HT-29 (cell line): ENCODE measurements around the gene RPS14. TPM values are rescaled to one million over a fixed set of nuclear protein-coding genes. Genes with fewer than 3 reads are reported as not detected.
A peak's percentile ranks its signal among the peaks of the same experiment; 100 is the strongest.
"Not testable (repeated sequence)": the region's sequence is repeated elsewhere in the genome, so short reads cannot be mapped to it uniquely, and the experiment has no call there.

ENCODE experiments used
- DNase-seq: peaks from one replicate; pipeline ENCODE4 v3.0.0-alpha.2; 2015; ENCODE audit warnings: low spot score
- total RNA-seq: library from RNA; depleted of rRNA; stranded (reverse); fragments of >200 nt; shearing (Covaris generic); gene quantifications from 2 replicates; pipeline ENCODE4 v1.2.3, GENCODE V29; 2014

RPS14 gene
- total RNA-seq, 1 experiment from 2014 or later: 1,965 TPM

DNA sequence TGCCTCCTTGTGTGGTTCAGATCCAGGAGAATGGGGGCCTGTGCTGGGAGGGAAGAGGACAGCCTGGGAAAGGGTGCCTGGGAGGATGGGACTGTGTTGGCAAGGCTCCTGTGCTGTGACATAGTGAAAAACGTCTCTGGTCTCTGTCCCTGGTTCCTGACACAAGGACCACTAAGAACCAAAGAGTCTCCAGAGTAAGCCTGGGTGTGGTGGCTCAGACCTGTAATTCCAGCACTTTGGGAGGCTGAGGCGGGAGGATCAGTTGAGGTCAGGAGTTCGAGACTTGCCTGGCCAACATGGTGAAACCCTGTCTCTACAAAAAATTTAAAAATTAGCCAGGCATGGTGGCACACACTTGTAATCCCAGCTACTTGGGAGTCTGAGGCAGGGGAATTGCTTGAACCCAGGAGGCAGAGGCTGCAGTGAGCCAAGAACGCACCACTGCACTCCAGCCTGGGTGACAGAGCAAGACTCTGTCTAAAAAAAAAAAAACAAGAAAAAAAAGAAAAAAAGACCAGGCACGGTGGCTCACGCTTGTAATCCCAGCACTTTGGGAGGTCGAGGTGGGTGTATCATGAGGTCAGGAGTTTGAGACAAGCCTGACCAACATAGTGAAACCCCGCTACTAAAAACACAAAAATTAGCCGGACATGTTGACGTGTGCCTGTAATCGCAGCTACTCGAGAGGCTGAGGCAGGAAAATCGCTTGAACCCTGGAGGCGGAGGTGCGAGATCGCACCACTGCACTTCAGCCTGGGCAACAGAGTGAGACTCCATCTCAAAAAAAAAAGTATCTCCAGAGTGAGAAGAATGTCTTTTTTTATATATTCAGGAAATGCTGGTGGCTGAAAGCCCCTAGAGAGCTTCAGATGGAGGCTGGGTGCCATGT lies 35.4 kb downstream of the RPS14 start:
- not testable (repeated sequence) for DNase-seq

DNA sequence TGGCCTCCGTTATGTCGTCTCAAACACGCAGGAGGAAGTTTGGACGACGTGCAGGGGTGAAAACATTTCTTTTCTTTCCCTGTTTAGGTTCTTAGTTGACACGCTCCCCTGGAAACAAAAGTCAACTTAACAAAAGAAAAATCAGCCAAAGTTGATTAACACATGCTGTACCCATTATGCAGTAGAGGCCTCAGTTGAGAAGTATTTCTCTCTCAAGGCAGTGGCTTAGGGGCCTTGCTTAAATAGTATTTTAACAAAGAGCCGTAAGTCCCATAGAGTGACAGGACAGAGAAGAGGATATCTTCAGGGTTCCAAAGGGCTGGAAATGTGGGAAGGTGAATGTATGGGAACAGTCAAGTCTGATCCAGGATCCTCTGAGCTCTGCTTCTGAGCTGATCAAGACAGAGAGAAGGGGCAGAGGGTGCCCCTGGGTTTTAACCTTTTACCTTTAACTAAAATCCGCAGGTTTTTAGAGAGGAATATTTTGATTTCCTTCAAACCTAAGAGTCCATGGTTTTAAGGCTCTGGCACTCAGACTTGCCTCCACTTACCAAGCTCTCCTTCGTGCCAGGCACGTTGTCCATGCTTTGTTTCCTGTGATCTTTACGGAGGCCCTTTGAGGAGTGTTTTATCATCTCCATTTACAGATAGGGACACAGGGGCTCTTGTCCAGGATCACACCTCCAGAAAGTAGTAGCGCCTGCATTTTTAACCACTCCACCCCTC lies 36.2 kb downstream of the RPS14 start:
- DNase-seq: no peak

DNA sequence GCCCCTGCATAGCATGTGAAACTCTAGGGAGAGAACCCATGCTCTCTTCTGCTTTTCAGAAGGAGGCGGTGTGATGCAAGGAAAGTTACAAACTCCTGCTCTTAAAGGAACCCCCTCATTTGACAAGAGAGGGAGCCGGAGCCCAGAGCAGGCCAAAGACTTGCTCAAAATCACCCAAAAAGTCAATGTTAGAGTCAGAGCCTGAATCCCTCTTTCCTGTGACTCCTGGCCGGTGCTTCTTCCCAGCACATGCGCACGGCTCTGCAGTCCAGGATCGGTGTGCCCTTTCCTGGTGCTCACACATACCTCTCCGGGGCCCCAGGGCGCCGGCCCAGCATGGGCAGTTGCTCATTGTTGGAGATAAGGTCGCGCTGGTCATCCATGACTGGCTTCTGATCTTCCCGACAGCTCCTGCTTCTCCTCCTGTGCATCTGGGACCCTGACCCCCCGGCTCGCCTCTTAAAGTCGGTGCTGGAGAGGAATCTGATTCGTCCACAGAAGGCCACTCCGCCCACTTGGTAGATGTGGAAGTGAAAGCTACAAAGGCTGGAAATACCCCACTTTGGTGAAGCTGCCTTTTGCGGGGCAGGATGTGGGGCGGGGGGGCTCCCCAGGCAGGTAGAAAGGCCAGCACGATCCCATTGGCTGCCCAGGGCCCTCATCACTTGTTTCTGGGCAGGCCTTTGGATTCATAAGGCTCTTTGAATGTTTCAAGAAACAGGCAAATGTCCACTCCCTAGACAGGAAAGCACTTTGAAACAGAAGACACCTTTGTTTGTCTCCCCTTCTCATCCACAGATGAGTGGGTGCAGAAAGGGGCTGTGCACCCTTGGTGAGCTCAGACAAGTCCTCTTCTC lies 37.0 kb downstream of the RPS14 start, which contains the start of gene CD74:
Gene CD74 (minus strand): TSS at position 592 of the 857 bp plus-strand sequence. CDS start 161 bp downstream, at position 431.
- DNase-seq: peak; percentile 52

GRCh38 chr5:150411245-150411979 lies 38.1 kb downstream of the RPS14 start:
- no peak for DNase-seq

- peak; percentile 62 for DNase-seq
These were observed 38.9 kb downstream of the RPS14 start for GRCh38 chr5:150410524-150411244.

- DNase-seq: peak; percentile 84
These were observed 39.7 kb downstream of the RPS14 start for GRCh38 chr5:150409638-150410523.

GRCh38 chr5:150408231-150408943 lies 41.2 kb downstream of the RPS14 start:
- DNase-seq: no peak

- no peak for DNase-seq
These were observed 42.3 kb downstream of the RPS14 start for GRCh38 chr5:150407096-150407720.

- no peak for DNase-seq
These were observed 42.8 kb downstream of the RPS14 start for GRCh38 chr5:150406723-150407095.

DNA sequence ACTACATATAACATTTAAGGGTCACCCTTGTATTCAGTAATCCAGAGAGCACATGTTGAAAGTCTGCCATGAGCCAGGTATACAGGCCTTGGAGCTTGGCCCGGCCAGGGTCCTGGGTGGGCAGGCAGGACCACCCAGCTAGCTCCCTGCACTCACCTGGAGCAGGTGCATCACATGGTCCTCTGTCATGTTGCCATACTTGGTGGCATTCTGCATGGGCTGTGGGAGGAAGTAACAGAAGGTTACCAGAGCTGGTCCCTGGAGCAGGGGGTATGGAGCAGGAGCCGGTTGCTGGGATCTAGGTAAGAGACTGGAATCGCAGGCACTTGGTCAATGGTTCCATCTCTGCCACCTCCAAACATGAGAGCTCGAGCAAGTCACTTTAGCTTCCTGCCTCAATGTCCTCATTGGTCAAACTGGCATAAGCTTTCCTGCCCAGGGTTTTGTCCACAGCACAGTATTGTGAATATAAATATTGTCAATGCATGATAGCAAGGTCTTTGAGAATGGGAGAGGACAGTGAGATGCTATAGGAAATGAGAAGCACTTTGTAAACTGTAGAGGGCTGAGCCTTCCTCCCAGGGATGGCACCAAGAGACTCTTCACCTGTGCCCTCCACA lies 43.3 kb downstream of the RPS14 start:
- no peak for DNase-seq

DNA sequence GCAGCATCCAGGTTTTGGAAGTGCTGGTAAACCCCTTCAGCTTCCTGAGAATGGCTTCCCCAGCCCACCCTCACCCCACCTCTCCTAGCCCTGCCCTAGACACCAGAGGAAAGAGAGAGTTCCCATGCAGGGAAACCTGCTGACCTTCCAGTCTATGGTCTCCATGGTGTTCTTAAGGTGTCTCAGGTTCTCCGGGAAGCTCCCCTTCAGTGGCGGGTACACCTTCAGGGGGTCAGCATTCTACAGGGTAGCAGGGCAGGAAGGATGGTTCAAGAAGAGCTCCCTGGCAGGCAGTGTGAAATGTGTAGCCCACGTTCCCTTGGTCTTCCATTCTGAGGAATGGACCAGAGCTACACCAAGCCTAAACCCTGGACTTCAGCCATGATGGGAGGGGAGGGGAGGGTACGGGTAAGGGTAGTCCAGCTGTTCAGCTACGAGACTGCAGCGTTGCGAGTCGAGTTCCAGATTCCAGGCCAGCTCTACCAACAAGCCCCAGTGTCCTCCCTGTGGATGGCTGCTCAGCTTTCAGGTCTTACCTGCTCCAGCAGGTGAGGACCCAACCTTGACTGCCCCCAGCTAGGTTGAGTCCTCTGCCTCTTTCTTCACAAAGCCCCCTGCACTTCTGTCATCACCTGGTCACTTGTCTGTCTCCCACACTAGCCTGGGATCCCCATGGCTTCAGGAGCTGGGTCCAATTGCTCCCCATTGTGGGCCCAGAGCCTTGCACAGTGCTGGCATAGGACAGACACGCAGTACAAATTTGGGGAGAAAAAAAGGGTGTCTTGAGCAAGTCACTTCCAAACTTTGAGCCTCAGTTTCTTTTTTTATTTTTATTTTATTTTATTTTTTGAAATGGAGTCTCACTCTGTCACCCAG lies 44.4 kb downstream of the RPS14 start:
- DNase-seq: no peak

DNA sequence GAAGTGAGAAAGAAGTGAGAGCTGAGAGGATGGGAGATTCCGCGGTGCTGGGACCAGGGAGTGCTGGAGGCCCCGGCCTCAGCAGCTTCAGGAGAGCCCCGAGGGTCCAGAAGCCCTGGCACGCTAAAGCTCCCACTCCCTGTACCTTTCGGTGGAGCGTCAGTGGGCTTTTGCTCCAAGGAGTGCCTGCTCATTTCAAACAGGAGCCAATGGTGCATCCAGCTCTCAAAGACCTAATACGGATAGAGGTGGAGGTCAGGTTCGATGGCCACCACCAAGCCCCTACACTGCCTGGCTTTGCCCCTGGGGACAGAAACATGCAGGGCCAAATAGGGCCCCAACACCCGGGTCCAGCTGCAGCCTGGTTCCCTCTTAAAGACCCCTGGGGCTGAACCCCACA lies 45.0 kb downstream of the RPS14 start:
- DNase-seq: no peak

- DNase-seq: no peak
These were observed 45.4 kb downstream of the RPS14 start for GRCh38 chr5:150404121-150404520.

DNA sequence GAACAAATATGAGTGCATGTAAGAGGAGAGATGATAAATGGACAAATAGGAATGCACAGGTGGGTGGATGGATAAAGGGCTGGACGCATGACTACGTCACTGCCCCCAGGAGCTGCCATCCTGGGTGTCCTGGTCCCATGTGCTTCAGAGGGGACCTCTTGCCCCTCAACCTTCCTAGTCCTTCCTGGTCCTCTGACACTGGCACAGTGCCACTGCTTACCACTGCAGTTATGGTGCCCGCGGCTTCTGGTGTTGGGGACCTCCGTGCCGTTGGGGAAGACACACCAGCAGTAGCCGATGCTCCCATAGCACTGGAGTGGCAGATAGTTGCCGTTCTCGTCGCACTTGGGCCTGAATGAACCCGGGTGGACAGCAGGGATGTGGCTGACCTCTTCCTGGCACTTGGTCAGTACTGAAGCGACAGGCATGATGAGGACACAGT lies 46.6 kb downstream of the RPS14 start:
- no peak for DNase-seq

- no peak for DNase-seq
These were observed 47.2 kb downstream of the RPS14 start for GRCh38 chr5:150402229-150402773.
